ENCODE measurements around the gene MBOAT2.

The MBOAT2 gene

GRCh38 chr2:8863331-8863953 lies 140.0 kb downstream of the MBOAT2 start:
- Histone ChIP-seq H3K27me3 (replicated peaks; ENCODE audit: control insufficient read depth, insufficient read depth, low read length) (no peaks in the 10 kb centered on the region), H3K4me3 (replicated peaks; ENCODE audit: low read depth, low read length) (no peak overlapping the region), H3K36me3 (ENCODE audit: control insufficient read depth, insufficient read depth, low read length) (no peaks in the 10 kb centered on the region)
- TF ChIP-seq CTCF (IDR thresholded peaks at IDR 0.05; ENCODE audit: insufficient read depth, low read length, poor library complexity, severe bottlenecking): no peak
- DNase-seq (ENCODE audit: extremely low read depth, insufficient read length): no peak

- TF ChIP-seq CTCF (IDR thresholded peaks at IDR 0.05; ENCODE audit: insufficient read depth, low read length, poor library complexity, severe bottlenecking): no peak
- no peak for DNase-seq (ENCODE audit: extremely low read depth, insufficient read length)
- Histone ChIP-seq H3K4me3 (replicated peaks; ENCODE audit: low read depth, low read length) (no peak overlapping the region), H3K36me3 (ENCODE audit: control insufficient read depth, insufficient read depth, low read length) (no peaks in the 10 kb centered on the region), H3K27me3 (replicated peaks; ENCODE audit: control insufficient read depth, insufficient read depth, low read length) (no peaks in the 10 kb centered on the region)
Measured at GRCh38 chr2:8862230-8862629, 141.3 kb downstream of the MBOAT2 start.

GRCh38 chr2:8861797-8862196 lies 141.7 kb downstream of the MBOAT2 start:
- no peak for DNase-seq (ENCODE audit: extremely low read depth, insufficient read length)
- no peaks in the 10 kb centered on the region for H3K36me3 ChIP-seq (ENCODE audit: control insufficient read depth, insufficient read depth, low read length)

GRCh38 chr2:8860239-8860638 lies 143.2 kb downstream of the MBOAT2 start:
- Histone ChIP-seq H3K36me3 (ENCODE audit: control insufficient read depth, insufficient read depth, low read length) (no peaks in the 10 kb centered on the region), H3K27me3 (replicated peaks; ENCODE audit: control insufficient read depth, insufficient read depth, low read length) (no peaks in the 10 kb centered on the region), H3K4me3 (replicated peaks; ENCODE audit: low read depth, low read length) (no peak overlapping the region)
- DNase-seq (ENCODE audit: extremely low read depth, insufficient read length): no peak
- no peak for TF ChIP-seq CTCF (IDR thresholded peaks at IDR 0.05; ENCODE audit: insufficient read depth, low read length, poor library complexity, severe bottlenecking)

More at GRCh38 chr2:8861797-8862196, 141.7 kb downstream of the MBOAT2 start:
- H3K27me3 ChIP-seq (replicated peaks; ENCODE audit: control insufficient read depth, insufficient read depth, low read length): no peaks in the 10 kb centered on the region
- no peak overlapping the region for H3K4me3 ChIP-seq (replicated peaks; ENCODE audit: low read depth, low read length)
- no peak for TF ChIP-seq CTCF (IDR thresholded peaks at IDR 0.05; ENCODE audit: insufficient read depth, low read length, poor library complexity, severe bottlenecking)

GRCh38 chr2:8858910-8859309 lies 144.6 kb downstream of the MBOAT2 start:
- Histone ChIP-seq H3K4me3 (replicated peaks; ENCODE audit: low read depth, low read length) (no peak overlapping the region), H3K27me3 (replicated peaks; ENCODE audit: control insufficient read depth, insufficient read depth, low read length) (no peaks in the 10 kb centered on the region), H3K36me3 (ENCODE audit: control insufficient read depth, insufficient read depth, low read length) (no peaks in the 10 kb centered on the region)
- DNase-seq (ENCODE audit: extremely low read depth, insufficient read length): no peak
- TF ChIP-seq CTCF (IDR thresholded peaks at IDR 0.05; ENCODE audit: insufficient read depth, low read length, poor library complexity, severe bottlenecking): no peak

GRCh38 chr2:8858264-8858663 lies 145.2 kb downstream of the MBOAT2 start:
- Histone ChIP-seq H3K36me3 (ENCODE audit: control insufficient read depth, insufficient read depth, low read length) (no peaks in the 10 kb centered on the region), H3K4me3 (replicated peaks; ENCODE audit: low read depth, low read length) (no peak overlapping the region), H3K27me3 (replicated peaks; ENCODE audit: control insufficient read depth, insufficient read depth, low read length) (no peaks in the 10 kb centered on the region)
- no peak for TF ChIP-seq CTCF (IDR thresholded peaks at IDR 0.05; ENCODE audit: insufficient read depth, low read length, poor library complexity, severe bottlenecking)
- no peak for DNase-seq (ENCODE audit: extremely low read depth, insufficient read length)
